K562 (cell line): ENCODE data around the gene MYH11. TPM values are rescaled to one million over a fixed set of nuclear protein-coding genes. Genes with fewer than 3 reads are reported as not detected.
A peak's percentile ranks its signal among the peaks of the same experiment; 100 is the strongest.

Experiments
- ELF2 ChIP-seq: fragments of 250-450 bp; sonication (Bioruptor Pico); IDR thresholded peaks from 2 replicates; pipeline ENCODE4 v1.5.0; 2021; ENCODE audit warnings: mild to moderate bottlenecking
- FOSL1 ChIP-seq: fragments of 200-800 bp; sonication (Bioruptor generic); conservative IDR thresholded peaks from 2 replicates; pipeline ENCODE4 v1.6.1; 2016; ENCODE audit warnings: missing genetic modification characterization, missing compliant biosample characterization
- FOXA1 ChIP-seq: fragments of 450-650 bp; IDR thresholded peaks from 2 replicates; pipeline ENCODE4 v1.6.1; 2016; ENCODE audit warnings: mild to moderate bottlenecking, borderline replicate concordance
- FOXK2 ChIP-seq, 2 experiments: fragments of 450-650 bp; IDR thresholded peaks in 1 of 2; conservative IDR thresholded peaks in 1 of 2; 2 replicates each; pipeline ENCODE4 v1.6.1; 2016; ENCODE audit warnings: low read depth in 2 of 2, mild to moderate bottlenecking in 1 of 2
- FOXP1 ChIP-seq: sonication (generic); formaldehyde crosslinking; IDR thresholded peaks from 2 replicates; pipeline ENCODE4 v1.8.0; 2022; ENCODE audit warnings: mild to moderate bottlenecking, missing genetic modification reagents
- ILK ChIP-seq: fragments of 450-650 bp; IDR thresholded peaks from 2 replicates; pipeline ENCODE4 v1.6.1; 2016; ENCODE audit warnings: missing genetic modification characterization, low read depth, mild to moderate bottlenecking, missing compliant biosample characterization, moderate library complexity, borderline replicate concordance
- MAFK ChIP-seq: IDR thresholded peaks from 2 replicates; pipeline ENCODE4 v1.6.1; 2011; ENCODE audit warnings: low read length, improper control_type of control experiment
- PTBP1 ChIP-seq: fragments of 200-400 bp; formaldehyde crosslinking; IDR thresholded peaks from 2 replicates; pipeline ENCODE4 v1.6.1; 2017; ENCODE audit warnings: low read depth, low read length
- TAL1 ChIP-seq: fragments of 450-650 bp; IDR thresholded peaks from 2 replicates; pipeline ENCODE4 v1.6.1; 2016; ENCODE audit warnings: mild to moderate bottlenecking
- TCFL5 ChIP-seq: fragments of 250-450 bp; sonication (Bioruptor Pico); conservative IDR thresholded peaks from 2 replicates; pipeline ENCODE4 v1.6.1; 2021; ENCODE audit warnings: mild to moderate bottlenecking, moderate library complexity, matching md5 sums
- ZNF165 ChIP-seq: fragments of 250-450 bp; sonication (Bioruptor Pico); IDR thresholded peaks from 2 replicates; pipeline ENCODE4 v1.4.0; 2020; ENCODE audit warnings: borderline replicate concordance
- polyA plus RNA-seq, 8 experiments: library from polyadenylated mRNA; depleted of rRNA in 4 of 8; stranded (reverse) in 5 of 8; unstranded in 3 of 8; fragments of >200 nt; fragmentation: Nextera tagmentation in 2 of 8; fragmentation: Illumina TruSeq in 1 of 8; extraction: Ambion mirVana in 2 of 8; extraction: Trizol in 1 of 8; gene quantifications; 2 replicates each; pipeline versions ENCODE4 v1.2.1 to v1.2.3, GENCODE V29; 2011 to 2014; ENCODE audit warnings: inconsistent platforms in 1 of 8, missing spikeins in 1 of 8
- total RNA-seq, 7 experiments: library from RNA; depleted of rRNA in 6 of 7; stranded (reverse); fragments of >200 nt in 6 of 7; fragmentation: Illumina TruSeq in 2 of 7; extraction: Trizol in 2 of 7; gene quantifications; 2 replicates each; pipeline versions ENCODE4 v1.2.1 to v1.2.3, GENCODE V29; 2011 to 2021; ENCODE audit warnings: low replicate concordance in 1 of 7
- TF ChIP-seq, protein P1 (sequence below): fragments of 450-650 bp; IDR thresholded peaks from 2 replicates; pipeline ENCODE4 v1.6.1; 2016; ENCODE audit warnings: missing biosample characterization, missing genetic modification characterization
- TF ChIP-seq, protein P2 (sequence below): sonication (generic); formaldehyde crosslinking; IDR thresholded peaks from 2 replicates; pipeline ENCODE4 v1.9.0; 2022; ENCODE audit warnings: mild to moderate bottlenecking, missing genetic modification reagents
- TF ChIP-seq, protein P3 (sequence below): fragments of 250-450 bp; sonication (Bioruptor Pico); IDR thresholded peaks from 2 replicates; pipeline ENCODE4 v1.9.0; 2021; ENCODE audit warnings: mild to moderate bottlenecking, inconsistent platforms
- TF ChIP-seq, protein P4 (sequence below), 2 experiments: fragments of 450-650 bp in 1 of 2; sonication (generic) in 1 of 2; formaldehyde crosslinking in 1 of 2; IDR thresholded peaks in 1 of 2; conservative IDR thresholded peaks in 1 of 2; 2 replicates each; pipeline versions ENCODE4 v1.6.1 to v1.8.1; 2016 to 2023; ENCODE audit warnings: mild to moderate bottlenecking in 2 of 2, moderate library complexity in 2 of 2, inconsistent platforms in 1 of 2, missing genetic modification reagents in 1 of 2
- TF ChIP-seq, protein P5 (sequence below): fragments of 250-450 bp; sonication (Bioruptor Pico); IDR thresholded peaks from 2 replicates; pipeline ENCODE4 v1.4.0; 2020; ENCODE audit warnings: mild to moderate bottlenecking
- TF ChIP-seq, protein P6 (sequence below): fragments of 250-450 bp; sonication (Bioruptor Pico); IDR thresholded peaks from 2 replicates; pipeline ENCODE4 v1.8.0; 2022; ENCODE audit warnings: moderate library complexity, mild to moderate bottlenecking, inconsistent platforms

The MYH11 gene
- total and polyA plus RNA-seq, 9 of the 15 experiments (the other 6 are each of a cell fraction or from before 2014, with no cell fraction given), result 0.05 to 0.47 (median 0.08) TPM; not detected in 5

DNA sequence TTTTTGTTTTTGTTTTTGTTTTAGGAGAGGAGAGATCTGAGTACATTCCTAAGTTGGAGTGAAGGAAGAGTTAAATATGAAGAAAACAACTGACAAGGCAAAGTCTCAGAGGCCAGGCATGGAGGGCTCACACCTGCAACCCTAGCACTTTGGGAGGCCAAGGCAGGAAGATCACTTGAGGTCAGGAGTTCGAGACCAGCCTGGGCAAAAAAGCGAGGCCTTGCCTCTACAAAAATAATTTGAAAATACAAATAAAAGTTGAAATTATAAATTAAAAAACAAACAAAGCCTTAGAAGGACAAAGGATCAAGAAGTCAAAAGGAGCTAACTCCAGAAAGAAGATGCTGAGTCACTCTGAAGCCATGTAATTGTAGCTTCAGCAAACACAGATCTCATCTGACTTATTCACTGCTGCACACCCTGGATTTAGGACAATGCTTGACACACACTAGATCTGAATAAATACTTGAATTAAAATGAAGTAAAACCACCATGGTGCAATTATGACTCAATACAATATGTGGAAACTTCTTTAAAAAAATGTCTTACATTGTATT lies 22.5 kb upstream of the MYH11 start (continued):
- TF ChIP-seq, protein P1, sequence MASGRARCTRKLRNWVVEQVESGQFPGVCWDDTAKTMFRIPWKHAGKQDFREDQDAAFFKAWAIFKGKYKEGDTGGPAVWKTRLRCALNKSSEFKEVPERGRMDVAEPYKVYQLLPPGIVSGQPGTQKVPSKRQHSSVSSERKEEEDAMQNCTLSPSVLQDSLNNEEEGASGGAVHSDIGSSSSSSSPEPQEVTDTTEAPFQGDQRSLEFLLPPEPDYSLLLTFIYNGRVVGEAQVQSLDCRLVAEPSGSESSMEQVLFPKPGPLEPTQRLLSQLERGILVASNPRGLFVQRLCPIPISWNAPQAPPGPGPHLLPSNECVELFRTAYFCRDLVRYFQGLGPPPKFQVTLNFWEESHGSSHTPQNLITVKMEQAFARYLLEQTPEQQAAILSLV (tag), result peak; percentile 56; the same call in 1 of the 2 replicates
- TF ChIP-seq TAL1, result 0 out of 2 replicates have a peak, but pooled peaks have one; percentile 5
- peak; percentile 43; the same call in 1 of the 2 replicates for TF ChIP-seq FOSL1 (tag)
- TF ChIP-seq MAFK, result peak; percentile 93
- TF ChIP-seq PTBP1, result no peak
- TF ChIP-seq, protein P2, sequence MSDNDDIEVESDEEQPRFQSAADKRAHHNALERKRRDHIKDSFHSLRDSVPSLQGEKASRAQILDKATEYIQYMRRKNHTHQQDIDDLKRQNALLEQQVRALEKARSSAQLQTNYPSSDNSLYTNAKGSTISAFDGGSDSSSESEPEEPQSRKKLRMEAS (CRISPR knock-in tag), result no peak
- TF ChIP-seq, protein P3, sequence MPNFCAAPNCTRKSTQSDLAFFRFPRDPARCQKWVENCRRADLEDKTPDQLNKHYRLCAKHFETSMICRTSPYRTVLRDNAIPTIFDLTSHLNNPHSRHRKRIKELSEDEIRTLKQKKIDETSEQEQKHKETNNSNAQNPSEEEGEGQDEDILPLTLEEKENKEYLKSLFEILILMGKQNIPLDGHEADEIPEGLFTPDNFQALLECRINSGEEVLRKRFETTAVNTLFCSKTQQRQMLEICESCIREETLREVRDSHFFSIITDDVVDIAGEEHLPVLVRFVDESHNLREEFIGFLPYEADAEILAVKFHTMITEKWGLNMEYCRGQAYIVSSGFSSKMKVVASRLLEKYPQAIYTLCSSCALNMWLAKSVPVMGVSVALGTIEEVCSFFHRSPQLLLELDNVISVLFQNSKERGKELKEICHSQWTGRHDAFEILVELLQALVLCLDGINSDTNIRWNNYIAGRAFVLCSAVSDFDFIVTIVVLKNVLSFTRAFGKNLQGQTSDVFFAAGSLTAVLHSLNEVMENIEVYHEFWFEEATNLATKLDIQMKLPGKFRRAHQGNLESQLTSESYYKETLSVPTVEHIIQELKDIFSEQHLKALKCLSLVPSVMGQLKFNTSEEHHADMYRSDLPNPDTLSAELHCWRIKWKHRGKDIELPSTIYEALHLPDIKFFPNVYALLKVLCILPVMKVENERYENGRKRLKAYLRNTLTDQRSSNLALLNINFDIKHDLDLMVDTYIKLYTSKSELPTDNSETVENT (CRISPR knock-in tag), result no peak
- TF ChIP-seq ILK, result no peak
- TF ChIP-seq FOXA1, result no peak
- TF ChIP-seq FOXP1 (CRISPR knock-in tag), result no peak
- TF ChIP-seq TCFL5 (CRISPR knock-in tag), result no peak
- TF ChIP-seq, protein P4, sequence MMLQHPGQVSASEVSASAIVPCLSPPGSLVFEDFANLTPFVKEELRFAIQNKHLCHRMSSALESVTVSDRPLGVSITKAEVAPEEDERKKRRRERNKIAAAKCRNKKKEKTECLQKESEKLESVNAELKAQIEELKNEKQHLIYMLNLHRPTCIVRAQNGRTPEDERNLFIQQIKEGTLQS (IDR thresholded peaks at IDR 0.05), result peak; percentile 33; the same call in 1 of the 2 replicates
- TF ChIP-seq, protein P4 (CRISPR knock-in tag; conservative IDR thresholded peaks at IDR 0.05), result no peak
- no peak for TF ChIP-seq ZNF165
- TF ChIP-seq, protein P5, sequence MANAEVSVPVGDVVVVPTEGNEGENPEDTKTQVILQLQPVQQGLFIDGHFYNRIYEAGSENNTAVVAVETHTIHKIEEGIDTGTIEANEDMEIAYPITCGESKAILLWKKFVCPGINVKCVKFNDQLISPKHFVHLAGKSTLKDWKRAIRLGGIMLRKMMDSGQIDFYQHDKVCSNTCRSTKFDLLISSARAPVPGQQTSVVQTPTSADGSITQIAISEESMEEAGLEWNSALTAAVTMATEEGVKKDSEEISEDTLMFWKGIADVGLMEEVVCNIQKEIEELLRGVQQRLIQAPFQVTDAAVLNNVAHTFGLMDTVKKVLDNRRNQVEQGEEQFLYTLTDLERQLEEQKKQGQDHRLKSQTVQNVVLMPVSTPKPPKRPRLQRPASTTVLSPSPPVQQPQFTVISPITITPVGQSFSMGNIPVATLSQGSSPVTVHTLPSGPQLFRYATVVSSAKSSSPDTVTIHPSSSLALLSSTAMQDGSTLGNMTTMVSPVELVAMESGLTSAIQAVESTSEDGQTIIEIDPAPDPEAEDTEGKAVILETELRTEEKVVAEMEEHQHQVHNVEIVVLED (CRISPR knock-in tag), result no peak
- TF ChIP-seq ELF2 (CRISPR knock-in tag), result no peak
- TF ChIP-seq, protein P6, sequence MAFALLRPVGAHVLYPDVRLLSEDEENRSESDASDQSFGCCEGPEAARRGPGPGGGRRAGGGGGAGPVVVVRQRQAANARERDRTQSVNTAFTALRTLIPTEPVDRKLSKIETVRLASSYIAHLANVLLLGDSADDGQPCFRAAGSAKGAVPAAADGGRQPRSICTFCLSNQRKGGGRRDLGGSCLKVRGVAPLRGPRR (CRISPR knock-in tag), result no peak
- no peak for TF ChIP-seq FOXK2 (conservative IDR thresholded peaks at IDR 0.05 in 1 of 2, IDR thresholded peaks at IDR 0.05 in 1 of 2; ENCODE audit: low read depth in 2 of 2)
